SU-DHL-6 (cell line): ENCODE data around the gene MYL12B.
"Not testable (repeated sequence)": the region's sequence is repeated elsewhere in the genome, so short reads cannot be mapped to it uniquely, and the experiment has no call there.

Experiments used
- H2AFZ ChIP-seq: fragments of 200-600 bp; sonication (generic); 2 replicates; pipeline ENCODE4 v1.6.1; 2014; ENCODE audit warnings: low read depth, mild to moderate bottlenecking, moderate library complexity, mixed read lengths, antibody characterized with exemption, low read length; ENCODE audit not compliant: severe bottlenecking
- H3F3A ChIP-seq: fragments of 200-600 bp; shearing (Covaris generic); 2 replicates; pipeline ENCODE4 v1.6.0; 2016; ENCODE audit warnings: antibody characterized with exemption, mild to moderate bottlenecking; ENCODE audit not compliant: insufficient read depth
- H3K27ac ChIP-seq: fragments of 200-600 bp; sonication (generic); 2 replicates; pipeline ENCODE4 v1.5.1; 2016; ENCODE audit warnings: low read depth, mild to moderate bottlenecking, low read length, moderate library complexity, mixed read lengths
- H3K27me3 ChIP-seq: fragments of 200-600 bp; sonication (generic), shearing (Covaris generic); 2 replicates; pipeline ENCODE4 v1.6.0; 2014; ENCODE audit warnings: mild to moderate bottlenecking, low read length
- H3K36me3 ChIP-seq: fragments of 200-600 bp; sonication (generic); 2 replicates; pipeline ENCODE4 v1.6.1; 2014; ENCODE audit warnings: mild to moderate bottlenecking, low read length, mixed read lengths
- H3K4me2 ChIP-seq: fragments of 300-600, 200-600 bp; shearing (Covaris generic), sonication (generic); 2 replicates; pipeline ENCODE4 v1.6.0; 2014; ENCODE audit warnings: low read length, low read depth, mild to moderate bottlenecking; ENCODE audit not compliant: poor library complexity, severe bottlenecking
- H3K4me3 ChIP-seq: fragments of 200-600 bp; sonication (generic); 2 replicates; pipeline ENCODE4 v1.5.1; 2014; ENCODE audit warnings: antibody characterized with exemption, low read length, mild to moderate bottlenecking, mixed read lengths; ENCODE audit not compliant: insufficient read depth, poor library complexity, severe bottlenecking
- H3K79me2 ChIP-seq: fragments of 200-600 bp; sonication (generic); 2 replicates; pipeline ENCODE4 v1.6.1; 2014; ENCODE audit warnings: mild to moderate bottlenecking, low read length, moderate library complexity; ENCODE audit not compliant: insufficient read depth
- H3K9ac ChIP-seq: fragments of 200-600 bp; sonication (generic); 2 replicates; pipeline ENCODE4 v1.7.0; 2014; ENCODE audit warnings: mild to moderate bottlenecking, low read length
- H3K9me2 ChIP-seq: fragments of 200-600 bp; sonication (generic); replicated peaks from 2 replicates; pipeline ENCODE4 v1.6.1; 2014; ENCODE audit warnings: low read length; ENCODE audit not compliant: insufficient read depth
- H3K9me3 ChIP-seq: fragments of 200-600 bp; sonication (generic); 2 replicates; pipeline ENCODE4 v1.6.1; 2014; ENCODE audit warnings: low read length, mixed read lengths; ENCODE audit not compliant: insufficient read depth
- H4K20me1 ChIP-seq: fragments of 200-600 bp; sonication (generic); 2 replicates; pipeline ENCODE4 v1.6.1; 2014; ENCODE audit warnings: low read depth, mild to moderate bottlenecking, antibody characterized with exemption, low read length, moderate library complexity, mixed read lengths
- CTCF ChIP-seq: fragments of 200-600 bp; sonication (generic); IDR thresholded peaks from one replicate; pipeline ENCODE4 v1.5.1; 2017; ENCODE audit warnings: antibody characterized with exemption, mild to moderate bottlenecking, low read length, moderate library complexity; ENCODE audit not compliant: insufficient read depth, poor library complexity, severe bottlenecking
- EZH2phosphoT487 ChIP-seq: fragments of 200-600 bp; sonication (generic), shearing (Covaris generic); conservative IDR thresholded peaks from 2 replicates; pipeline ENCODE4 v1.6.1; 2018; ENCODE audit warnings: mild to moderate bottlenecking, antibody characterized with exemption, low read length, moderate library complexity, mixed read lengths

MYL12B gene

GRCh38 chr18:3313685-3314084, 51.8 kb downstream of the MYL12B start:
- no peak overlapping the region for H2AFZ ChIP-seq
- H3K9me3 ChIP-seq: no peaks in the 10 kb centered on the region
- no peak overlapping the region for H3K9ac ChIP-seq
- no peaks in the 10 kb centered on the region for H3K9me2 ChIP-seq
- no peaks in the 10 kb centered on the region for H3K36me3 ChIP-seq
- H3K79me2 ChIP-seq: no peaks in the 10 kb centered on the region
- no peaks in the 10 kb centered on the region for H3K27me3 ChIP-seq
- no peaks in the 10 kb centered on the region for H3F3A ChIP-seq
- H3K4me3 ChIP-seq: no peak overlapping the region
- no peak overlapping the region for H3K4me2 ChIP-seq
- no peaks in the 10 kb centered on the region for H4K20me1 ChIP-seq
- TF ChIP-seq EZH2phosphoT487: no peak
- TF ChIP-seq CTCF: no peak
- no peak overlapping the region for H3K27ac ChIP-seq

- H3K79me2 ChIP-seq, H3K9ac ChIP-seq, H3K4me3 ChIP-seq, H3K4me2 ChIP-seq, H2AFZ ChIP-seq, H4K20me1 ChIP-seq, H3K27me3 ChIP-seq, H3K27ac ChIP-seq, H3K9me3 ChIP-seq, H3K36me3 ChIP-seq, H3K9me2 ChIP-seq, H3F3A ChIP-seq: not testable (repeated sequence)
These were observed 53.4 kb downstream of the MYL12B start for GRCh38 chr18:3315344-3315743.

GRCh38 chr18:3319399-3319798, 57.5 kb downstream of the MYL12B start:
- H3K9ac ChIP-seq: no peak overlapping the region
- H3K36me3 ChIP-seq: no peaks in the 10 kb centered on the region
- H3K4me3 ChIP-seq: no peak overlapping the region
- no peaks in the 10 kb centered on the region for H3K79me2 ChIP-seq
- H3K27me3 ChIP-seq: no peaks in the 10 kb centered on the region
- H3K9me2 ChIP-seq: no peaks in the 10 kb centered on the region
- TF ChIP-seq CTCF: no peak
- TF ChIP-seq EZH2phosphoT487: no peak
- H3K9me3 ChIP-seq: no peaks in the 10 kb centered on the region
- no peaks in the 10 kb centered on the region for H4K20me1 ChIP-seq
- H3F3A ChIP-seq: no peaks in the 10 kb centered on the region
- no peak overlapping the region for H3K27ac ChIP-seq
- H2AFZ ChIP-seq: no peak overlapping the region
- H3K4me2 ChIP-seq: no peak overlapping the region

GRCh38 chr18:3319894-3320454, 58.0 kb downstream of the MYL12B start:
- Histone ChIP-seq H3K9ac (no peak overlapping the region), H3K9me2 (no peaks in the 10 kb centered on the region), H3K9me3 (no peaks in the 10 kb centered on the region), H3K4me3 (no peak overlapping the region), H4K20me1 (no peaks in the 10 kb centered on the region), H3K27ac (no peak overlapping the region), H3F3A (no peaks in the 10 kb centered on the region), H2AFZ (no peak overlapping the region), H3K27me3 (no peaks in the 10 kb centered on the region), H3K36me3 (no peaks in the 10 kb centered on the region), H3K4me2 (no peak overlapping the region), H3K79me2 (no peaks in the 10 kb centered on the region)
- TF ChIP-seq EZH2phosphoT487 (no peak), CTCF (no peak)
